Germinal center (tissue), 1 donor: ENCODE results near the gene PLEKHG4B.
"Not testable (repeated sequence)": the region's sequence is repeated elsewhere in the genome, so short reads cannot be mapped to it uniquely, and the experiment has no call there.

Source experiments
- DNase-seq: peaks from one replicate; pipeline ENCODE4 v3.0.0; 2012; ENCODE audit warnings: mixed read lengths, low spot score

The PLEKHG4B gene

DNA sequence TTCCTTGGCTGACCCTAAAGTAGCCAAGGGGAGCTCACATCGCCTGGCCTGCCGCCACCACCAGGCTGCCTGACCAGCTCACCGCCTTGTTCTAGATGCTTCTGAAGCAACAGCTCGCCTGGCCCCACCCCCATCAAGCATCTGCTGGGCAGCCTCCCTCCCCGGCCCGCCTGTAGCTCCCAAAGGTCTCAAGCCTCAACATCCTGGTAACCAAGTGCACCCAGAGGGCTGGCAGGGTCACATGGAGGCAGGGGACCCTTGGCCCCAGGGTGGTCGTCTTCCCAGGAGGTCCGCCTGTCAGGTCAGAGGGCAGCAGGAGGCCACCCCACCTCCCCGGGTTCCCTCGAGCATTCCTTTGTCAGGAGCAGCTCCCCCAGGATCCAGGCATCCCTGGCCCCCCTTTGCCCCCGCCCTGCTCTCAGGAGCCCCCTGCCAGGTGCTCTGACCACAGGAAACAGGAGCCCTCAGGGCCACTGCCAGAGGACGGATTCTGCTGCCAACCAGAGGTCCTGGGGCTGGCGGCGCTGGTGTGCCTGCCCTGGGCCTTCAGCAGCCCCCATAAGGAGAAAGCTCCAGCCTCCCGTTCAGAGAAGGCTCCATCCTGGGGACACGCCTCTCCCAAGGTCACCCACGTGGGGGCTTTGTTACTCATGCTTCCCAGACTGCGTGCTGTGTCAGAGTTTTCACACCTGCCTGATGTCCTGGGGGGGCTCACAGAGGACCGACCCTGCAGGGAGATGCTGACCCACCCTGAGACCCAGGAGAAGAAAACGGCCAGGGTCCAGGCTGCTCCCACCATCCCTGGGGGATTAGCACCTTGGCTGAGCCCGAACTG is 95.9 kb downstream of the PLEKHG4B start:
- no peak for DNase-seq

DNA sequence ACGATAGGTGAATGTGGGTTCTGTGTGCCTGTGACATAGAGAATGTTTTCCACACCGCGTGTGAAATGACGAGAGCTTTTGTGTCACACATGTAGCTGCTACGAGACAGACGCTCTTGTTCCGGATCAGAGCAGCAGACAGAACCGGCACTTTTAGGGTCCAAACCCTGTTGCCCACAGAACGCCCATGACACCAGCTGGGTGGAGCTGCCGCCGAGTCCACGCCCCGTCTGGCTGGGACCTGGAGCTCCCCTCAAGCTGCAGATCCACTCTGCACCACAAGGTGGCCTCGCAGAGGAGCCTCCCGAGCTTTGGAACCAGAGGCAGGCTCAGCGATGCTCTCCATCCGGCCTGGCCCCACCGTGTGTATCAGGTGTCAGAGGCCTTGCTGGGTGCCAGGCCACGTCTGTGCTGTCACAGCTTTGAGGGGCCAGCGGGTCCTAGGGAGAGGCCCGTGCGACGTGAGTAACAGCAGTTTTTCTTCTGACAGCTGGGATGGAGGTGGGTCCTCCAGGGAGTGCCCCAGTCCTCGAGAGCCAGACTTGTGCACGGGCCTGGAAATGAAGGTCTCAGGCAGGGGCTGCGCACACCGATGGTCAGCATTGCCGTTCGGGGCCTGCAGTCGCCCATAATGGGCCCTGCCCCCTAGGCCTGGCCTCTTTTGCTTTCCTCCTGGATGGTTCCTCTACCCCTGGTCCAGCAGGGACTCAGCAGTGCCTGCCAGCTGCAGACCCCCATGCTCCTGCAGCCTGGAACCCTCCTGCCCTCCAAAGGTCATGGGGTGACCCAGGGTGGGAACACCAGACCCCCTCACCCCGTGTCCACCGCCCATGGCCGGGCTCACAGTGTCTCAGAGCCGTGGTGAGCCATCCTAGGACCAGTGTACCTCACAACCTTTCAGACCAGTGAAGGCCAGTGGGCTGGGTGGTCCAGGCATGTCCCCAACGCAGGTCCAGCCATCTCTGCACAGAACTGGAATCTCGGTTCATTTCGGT is 96.8 kb downstream of the PLEKHG4B start:
- DNase-seq, result peak; percentile 89

DNA sequence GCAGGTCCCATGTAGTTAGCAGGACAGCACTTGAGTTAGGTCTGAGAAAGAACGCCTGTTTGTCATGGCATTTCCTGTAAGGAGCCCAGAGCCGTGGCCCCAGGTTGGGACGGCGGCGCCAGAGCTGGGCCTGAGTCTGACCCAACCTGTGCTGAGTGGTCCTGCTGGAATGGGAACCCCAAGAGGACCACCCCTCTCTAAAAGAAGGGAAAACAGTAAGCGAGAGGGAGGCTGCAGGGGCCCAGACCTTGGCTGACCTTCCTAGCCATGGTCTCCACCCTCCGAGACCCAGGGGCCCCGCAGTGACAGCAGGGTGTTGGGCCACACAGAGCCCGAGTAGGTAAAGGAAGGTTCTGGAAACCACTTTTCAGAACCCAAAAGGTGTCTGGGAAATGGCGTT is 97.5 kb downstream of the PLEKHG4B start:
- DNase-seq, result no peak

DNA sequence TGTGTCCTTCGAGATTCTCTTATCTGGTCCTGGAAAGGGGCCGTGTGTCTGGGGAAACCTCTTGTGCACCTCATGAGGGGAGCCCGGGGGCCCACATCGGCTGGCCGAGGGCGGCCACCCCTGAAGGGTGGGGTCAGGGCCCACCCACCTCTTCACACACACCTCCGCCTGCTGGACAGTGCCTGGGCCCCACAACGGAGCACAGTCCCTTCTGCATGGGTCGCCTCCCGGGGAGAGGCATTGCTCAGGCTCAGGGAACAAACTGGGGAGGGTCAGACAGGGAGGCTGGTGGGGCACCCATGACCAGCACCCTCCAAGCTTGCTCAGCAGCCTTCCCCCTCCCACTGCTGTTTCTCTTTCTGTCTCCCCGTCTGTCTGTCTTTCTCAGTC is 98.0 kb downstream of the PLEKHG4B start:
- DNase-seq, result no peak

DNA sequence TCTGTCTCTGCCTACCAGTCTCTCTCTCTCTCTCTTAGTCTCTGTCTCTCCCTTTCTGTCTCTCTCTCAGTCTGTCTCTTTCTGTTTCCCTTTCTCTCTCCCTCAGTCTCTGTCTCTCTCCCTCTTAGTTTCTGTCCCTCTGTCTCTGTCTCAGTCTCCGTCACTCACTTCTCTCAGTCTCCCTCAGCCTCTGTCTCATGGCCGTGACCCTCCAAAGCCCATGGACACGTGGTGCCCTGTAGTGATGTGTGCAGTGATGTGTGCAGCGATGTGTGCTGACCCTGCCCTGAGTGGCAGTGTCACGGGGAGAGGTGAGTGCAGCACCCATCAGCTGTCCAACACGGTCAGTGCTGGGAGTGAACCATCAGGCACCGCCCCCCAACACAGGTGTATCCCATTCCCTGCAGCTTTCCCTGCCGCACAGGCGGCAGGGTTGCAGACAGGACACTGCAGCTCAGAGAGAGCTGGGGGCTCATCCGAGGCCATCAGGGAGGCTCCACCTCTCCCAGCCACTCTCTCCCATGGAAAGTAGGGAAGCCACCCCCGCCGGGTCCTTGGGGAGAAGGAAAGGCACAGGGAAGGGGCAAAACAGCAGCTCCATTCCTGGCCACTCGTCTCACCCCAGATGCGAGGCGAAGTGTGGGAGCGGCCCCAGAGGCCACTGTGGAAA is 98.5 kb downstream of the PLEKHG4B start:
- no peak for DNase-seq

DNA sequence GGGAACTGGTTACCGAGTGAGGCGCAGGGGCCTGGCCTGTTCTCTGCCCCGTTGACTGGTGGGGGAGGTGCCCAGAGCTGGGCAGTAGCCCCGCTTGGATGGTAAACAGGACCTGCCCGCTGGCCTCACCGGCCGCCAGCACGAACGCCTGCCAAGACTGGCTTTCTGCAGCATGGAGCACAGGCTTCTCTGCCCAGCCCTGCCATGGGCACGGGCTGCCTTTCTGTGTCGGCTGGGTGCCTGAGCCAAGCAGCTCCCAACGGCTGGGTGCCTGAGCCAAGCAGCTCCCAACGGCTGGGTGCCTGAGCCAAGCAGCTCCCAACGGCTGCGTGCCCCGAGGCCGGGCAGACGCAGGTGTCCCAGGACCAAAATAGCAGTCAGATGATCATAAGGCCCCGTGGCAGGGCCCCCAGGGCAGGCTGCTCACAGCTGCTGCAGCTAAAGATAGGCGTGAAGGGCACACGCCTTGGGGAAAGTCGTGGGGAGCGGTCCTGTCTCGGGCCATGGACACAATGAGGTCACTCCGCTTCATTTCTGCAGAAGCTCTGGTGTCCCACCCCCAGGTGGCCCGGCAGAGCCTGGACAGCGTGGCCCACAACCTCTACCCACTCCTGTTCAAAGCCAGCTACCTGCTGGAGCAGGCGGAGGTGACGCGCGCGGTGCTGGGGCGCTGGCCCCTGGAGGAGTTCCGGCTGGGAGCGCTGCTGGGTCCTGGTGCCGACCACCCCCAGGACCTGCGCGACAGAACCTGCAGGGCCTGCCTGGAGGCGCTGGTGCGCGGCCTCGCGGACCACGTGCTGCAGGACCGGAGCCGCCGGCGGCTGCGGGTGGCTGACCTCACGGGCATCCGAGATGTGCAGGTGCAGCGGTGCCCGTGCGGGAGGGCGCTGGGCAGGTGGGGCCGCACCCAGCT is 99.3 kb downstream of the PLEKHG4B start, which contains the start of gene LRRC14B:
Gene LRRC14B, plus strand, starts transcription at position 460 of the 913 bp plus-strand sequence. Its CDS starts 44 bp downstream, at position 504.
- DNase-seq, result peak; percentile 58

DNA sequence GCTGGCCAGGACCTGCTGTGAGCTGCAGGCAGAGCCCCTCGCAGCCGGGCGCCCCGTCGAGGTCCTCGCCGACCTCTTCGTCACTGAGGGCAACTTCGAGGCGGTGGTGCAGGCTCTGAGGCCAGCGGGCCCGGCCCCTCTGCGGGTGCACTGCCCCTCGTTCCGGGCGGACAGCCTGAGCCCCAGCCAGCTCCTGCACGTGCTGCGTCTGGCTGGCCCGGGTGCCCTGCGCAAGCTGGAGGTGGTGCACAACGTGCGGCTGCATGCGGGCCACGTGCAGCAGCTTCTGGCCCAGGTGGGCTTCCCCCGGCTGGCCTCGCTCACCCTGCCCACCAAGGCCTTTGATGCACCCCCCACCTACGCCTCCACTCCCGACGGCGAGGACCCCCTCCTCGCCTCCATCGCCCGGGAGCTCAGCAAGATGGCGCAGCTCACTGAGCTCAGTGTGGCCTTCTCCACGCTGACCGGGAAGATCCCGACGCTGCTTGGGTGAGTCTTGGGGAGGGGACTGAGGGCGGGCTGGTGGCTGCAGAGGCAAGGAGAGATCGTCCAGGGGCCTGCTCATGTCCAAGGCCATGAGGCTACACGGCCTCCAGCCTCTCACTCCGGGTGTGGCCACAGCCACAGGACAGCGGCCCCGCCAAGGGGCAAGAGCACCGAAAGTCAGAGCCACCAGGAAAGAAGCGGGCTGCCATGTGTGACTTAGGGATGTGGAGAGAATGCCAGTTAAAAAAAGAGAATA is 100.2 kb downstream of the PLEKHG4B start:
- no peak for DNase-seq

DNA sequence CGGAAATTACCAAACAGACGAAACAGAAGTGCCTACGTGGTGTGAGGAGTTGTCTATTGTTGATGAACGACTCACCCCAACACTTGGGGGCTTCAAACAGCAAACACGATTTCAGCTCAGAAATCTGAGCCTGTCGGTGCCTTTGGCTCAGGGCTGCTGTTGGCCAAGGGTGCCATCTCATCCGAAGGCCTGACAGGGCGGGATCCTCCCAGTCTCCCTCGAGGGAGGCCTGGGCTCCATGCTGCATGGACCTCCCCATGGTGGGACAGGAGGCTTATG is 100.7 kb downstream of the PLEKHG4B start:
- DNase-seq, result no peak

DNA sequence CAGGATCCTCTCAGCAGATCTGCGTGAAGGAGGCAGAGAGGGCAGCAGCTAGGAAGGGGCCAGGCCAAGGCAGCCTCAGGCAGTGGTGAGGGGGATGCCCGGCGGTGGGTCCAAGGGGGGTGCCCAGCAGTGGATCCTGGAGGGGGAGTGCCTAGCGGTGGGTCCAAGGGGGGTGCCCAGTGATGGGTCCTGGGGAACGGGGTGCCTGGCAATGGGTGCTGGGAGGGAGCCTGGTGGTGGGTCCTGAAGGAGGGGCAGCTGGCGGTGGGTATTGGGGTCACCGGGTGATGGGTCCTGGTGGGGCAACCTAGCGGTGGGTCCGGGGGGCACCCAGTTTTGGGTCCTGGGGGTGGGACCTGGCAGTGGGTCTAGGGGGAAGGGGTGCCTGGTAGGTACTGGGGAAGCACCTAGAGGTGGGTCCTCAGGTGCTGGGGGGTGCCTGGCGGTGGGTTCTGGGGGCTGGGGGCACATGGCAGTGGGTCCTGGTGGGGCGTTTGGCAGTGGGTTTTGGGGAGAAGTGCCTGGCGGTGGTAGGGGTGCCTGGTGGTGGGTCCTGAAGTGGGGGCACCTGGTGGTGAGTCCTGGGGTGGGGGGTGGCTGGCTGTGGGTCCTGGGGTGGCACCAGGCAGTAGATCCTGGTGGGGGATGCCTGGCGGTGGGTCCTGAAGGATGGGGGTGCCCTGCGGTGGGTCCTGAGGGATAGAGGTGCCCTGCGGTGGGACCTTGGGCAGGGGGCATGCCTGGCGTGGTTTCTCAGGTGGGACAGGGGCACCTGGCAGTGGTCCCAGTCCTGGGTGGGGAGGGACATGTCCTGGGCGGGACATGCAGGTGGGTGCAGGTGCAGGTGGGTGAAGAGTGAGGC is 101.2 kb downstream of the PLEKHG4B start:
- DNase-seq, result no peak

DNA sequence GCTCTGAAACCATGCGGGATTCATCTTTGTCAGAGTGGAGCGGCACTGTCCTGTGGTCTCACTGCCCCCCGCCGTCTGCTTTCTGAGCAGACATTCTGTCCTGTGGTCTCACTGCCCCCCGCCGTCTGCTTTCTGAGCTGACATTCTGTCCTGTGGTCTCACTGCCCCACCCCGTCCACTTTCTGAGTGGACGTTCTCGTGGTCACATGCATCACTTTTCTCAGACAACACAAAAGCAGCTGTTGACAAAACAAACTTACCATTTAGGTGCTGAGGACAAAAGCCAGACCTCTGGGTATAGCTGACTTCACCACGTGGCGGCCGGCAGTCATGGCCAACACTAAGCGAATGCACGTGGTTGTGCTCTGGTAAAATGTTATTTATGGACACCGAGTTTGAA is 102.1 kb downstream of the PLEKHG4B start:
- no peak for DNase-seq

DNA sequence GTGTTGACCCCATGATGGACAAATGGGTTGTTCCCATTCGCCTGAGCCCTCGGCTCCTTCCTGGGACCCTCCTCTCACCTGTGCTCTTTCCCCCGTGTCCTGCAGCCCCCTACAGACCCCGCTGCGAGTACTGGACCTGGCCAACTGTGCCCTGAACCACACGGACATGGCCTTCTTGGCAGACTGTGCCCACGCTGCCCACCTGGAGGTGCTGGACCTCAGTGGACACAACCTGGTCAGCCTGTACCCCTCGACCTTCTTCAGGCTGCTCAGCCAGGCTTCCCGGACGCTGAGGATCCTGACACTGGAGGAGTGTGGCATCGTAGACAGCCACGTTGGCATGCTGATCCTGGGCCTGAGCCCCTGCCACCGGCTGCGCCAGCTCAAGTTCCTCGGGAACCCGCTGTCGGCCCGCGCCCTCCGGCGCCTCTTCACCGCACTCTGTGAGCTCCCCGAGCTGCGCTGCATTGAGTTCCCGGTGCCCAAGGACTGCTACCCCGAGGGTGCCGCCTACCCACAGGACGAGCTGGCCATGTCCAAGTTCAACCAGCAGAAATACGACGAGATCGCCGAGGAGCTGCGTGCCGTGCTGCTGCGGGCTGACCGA is 102.7 kb downstream of the PLEKHG4B start:
- no peak for DNase-seq

DNA sequence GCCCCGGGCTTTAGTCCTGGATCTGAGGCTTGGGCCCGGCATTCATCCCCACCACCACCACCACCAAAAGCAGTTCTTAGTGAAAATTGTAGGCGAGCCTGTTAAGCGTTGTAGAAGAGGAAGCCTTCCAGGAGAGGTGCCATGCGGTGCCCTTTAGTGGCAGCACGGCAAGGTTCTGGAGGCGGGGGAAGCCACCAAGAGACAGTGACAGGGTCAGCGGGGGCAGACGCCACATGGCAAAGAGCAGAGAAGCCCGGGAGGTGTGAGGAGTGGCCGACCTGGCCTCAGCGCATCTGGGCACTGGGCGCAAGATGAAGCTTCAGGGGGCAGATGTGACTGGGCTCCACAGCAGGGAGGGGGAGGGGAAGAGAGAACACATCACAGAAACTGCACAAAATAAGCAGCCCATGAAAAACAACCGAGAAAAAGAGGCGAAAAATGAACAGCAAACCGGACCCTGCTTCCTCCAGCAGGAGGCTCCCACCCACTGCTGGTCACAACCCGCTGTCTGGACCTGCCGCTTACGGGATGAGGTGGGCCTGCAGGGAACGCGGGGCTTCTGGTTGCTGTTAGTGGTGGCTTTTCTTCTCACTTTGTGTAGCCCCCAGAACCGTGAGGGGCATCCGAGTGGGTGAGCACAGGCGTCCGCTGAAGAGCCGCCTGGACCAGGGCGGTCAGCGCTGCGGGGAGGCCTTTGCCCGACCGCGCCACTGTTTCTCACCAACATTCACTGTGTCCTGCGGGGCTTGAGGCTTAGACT is 103.6 kb downstream of the PLEKHG4B start:
- DNase-seq, result no peak

DNA sequence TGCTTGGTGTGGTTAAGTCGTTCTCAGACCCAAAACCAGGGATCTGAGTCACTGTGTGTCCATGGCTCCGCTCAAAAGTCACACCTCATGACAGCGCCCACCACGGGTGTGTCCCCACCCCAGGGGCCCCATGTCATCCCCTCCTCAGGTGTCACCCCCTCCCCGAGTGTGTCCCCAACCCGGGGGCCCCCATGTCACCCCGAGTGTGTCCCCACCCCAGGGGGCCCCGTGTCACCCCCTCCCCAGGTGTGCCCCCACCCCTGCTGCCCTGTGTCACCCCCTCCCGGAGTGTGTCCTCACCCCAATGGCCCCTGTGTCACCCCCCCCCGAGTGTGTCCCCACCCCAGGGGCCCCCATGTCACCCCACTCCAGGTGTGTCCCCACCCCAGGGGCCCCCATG is 104.4 kb downstream of the PLEKHG4B start:
- no peak for DNase-seq

DNA sequence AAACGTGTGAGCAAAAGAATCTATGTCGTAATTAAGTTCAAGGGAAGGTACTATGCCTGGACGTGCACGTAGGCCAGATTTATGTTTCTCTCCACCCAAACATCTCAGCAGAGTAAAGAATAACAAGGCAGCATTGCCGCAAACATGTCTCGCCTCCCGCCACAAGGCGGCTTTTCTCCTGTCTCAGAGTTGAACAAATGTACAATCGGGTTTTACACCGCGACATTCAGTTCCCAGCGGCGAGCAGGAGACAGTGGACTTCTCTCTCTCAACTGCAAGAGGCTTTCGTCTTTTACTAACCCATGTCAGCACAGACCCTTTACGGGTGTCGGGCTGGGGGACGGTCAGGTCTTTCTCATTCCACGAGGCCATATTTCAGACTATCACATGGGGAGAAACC is 105.1 kb downstream of the PLEKHG4B start:
- DNase-seq, result not testable (repeated sequence)

DNA sequence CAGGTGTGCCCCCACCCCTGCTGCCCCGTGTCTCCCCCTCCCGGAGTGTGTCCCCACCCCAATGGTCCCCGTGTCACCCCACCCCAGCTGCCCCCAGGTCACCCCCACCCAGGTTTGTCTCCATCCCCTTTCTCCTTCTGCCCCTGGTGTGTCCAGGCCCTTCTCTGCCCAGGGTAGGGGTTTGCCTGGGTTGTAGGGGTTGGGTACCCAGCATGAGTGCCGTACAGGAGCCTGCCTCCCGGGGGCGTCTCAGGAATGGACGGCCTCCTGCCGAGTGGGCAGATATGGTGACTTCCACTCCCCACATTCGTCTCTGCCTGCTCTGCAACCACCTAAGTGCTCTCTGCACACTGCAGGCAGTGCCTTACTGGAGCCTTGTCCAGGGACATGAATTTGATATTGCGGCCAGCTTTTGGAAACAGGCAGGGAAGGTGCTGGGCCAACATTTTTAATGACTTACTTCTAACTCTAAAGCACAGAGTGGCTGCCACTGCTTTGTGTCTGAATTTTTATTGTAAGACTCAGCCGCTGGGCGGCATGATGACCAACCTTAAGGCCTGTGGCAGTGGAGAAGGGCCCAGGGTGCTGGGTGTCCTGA is 106.0 kb downstream of the PLEKHG4B start:
- no peak for DNase-seq

DNA sequence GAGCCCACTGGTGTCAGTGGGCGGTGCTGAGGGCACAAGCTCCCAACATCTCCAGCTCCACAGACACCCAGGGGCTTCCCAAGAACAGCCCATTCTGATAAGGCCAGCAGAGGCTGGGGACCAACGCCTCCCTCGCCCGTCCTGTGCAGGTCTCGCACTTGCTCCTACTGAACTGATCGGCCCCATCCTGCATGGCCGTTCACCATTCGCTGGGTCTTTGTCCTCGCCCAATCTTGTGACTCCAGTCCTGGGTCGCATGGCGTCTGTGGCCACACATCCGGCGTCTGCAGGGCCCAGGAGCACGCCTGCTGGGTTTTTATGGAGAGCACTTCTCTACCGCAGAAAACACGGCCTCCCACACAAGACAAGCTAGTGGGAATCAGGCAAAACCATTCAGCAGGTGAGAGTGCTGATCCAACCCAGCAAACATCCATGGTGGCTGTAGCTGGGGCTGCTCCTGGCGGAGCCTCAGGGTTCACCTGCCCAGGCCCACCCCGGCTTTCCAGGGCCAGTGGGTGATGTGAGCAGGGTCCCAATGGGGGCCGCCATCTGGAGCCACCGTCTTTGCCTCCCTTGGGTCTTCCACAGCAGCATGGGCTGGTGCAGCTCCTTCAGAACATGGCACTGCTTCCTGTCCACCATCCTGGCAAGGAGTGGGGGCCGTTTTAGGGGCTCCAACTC is 106.7 kb downstream of the PLEKHG4B start:
- no peak for DNase-seq

DNA sequence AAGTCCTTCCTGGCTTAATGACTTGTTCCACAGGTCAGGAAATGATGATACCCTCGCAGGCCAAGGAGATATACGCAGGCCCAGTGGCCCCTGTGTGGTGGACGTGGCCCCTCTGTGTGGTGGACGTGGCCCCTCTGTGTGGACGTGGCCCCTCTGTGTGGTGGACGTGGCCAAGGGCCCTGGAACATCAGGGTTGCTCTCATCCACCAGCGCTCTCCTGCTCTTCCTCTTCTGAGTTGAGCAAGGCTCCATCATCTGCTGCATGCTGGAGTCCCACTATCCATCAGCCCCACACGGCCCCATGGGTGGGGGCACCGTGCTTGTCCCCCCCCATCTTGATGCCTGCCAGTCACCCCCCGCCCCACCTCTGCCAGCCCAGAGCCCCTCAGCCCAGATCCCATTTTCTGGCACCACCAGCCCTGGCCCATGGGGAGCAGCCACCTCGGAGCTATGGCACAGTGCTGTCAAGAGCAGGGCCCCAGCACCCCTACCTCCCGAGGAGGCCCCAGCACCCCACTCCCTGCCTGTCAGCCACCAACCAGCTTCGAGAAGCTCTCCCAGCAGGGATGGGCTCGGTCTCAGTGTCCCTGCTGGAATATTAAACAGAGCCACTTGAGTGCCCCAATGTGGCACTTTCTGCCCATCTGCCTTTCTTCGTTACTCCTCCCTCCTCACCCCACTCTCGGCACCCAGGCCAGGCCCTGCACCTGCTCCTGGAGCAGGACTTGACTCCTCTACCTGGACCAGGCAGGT is 107.4 kb downstream of the PLEKHG4B start:
- no peak for DNase-seq
